GM12891 (cell line): ENCODE measurements around the gene MEF2C.

Experiments
- POLR2A ChIP-seq: IDR thresholded peaks from 2 replicates; pipeline ENCODE4 v1.6.1; 2011; ENCODE audit warnings: low read depth, low read length, control low read depth
- SPI1 ChIP-seq: IDR thresholded peaks from 2 replicates; pipeline ENCODE4 v1.6.1; 2011; ENCODE audit warnings: low read depth, low read length, control low read depth
- TAF1 ChIP-seq: IDR thresholded peaks from 2 replicates; pipeline ENCODE4 v1.6.1; 2011; ENCODE audit warnings: low read depth, low read length, control low read depth

- TF ChIP-seq POLR2A (no peak), TAF1 (no peak), SPI1 (no peak)
These were observed 48.5 kb downstream of the MEF2C start for GRCh38 chr5:88834499-88834898.
